IMR-90 (cell line): ENCODE measurements around the gene NLGN1. TPM values are rescaled to one million over a fixed set of nuclear protein-coding genes. Genes with fewer than 3 reads are reported as not detected.

ENCODE experiments used
- ATAC-seq: fragments of 200-7000 bp; cut with Tn5 transposase; 2 replicates; pipeline ENCODE4 v1.9.1; 2020; ENCODE audit warnings: low read depth, mild to moderate bottlenecking, moderate library complexity
- BruUV-seq: library from RNA; stranded (reverse); fragments of 400-500 nt; replicated peaks from 2 replicates; lab custom pipeline; 2021; lab: Mats Ljungman, UMichigan
- CTCF ChIA-PET: fragments of 300-600 bp; formaldehyde crosslinking; extraction: SDS; loops from one replicate; lab custom pipeline; 2021; ENCODE audit warnings: antibody characterized with exemption; lab: Yijun Ruan, JAX
- POLR2A ChIA-PET: fragments of 300-600 bp; sonication (Branson Sonifier 250); formaldehyde crosslinking; loops from one replicate; lab custom pipeline; 2022; ENCODE audit warnings: antibody characterized with exemption; ENCODE audit not compliant: unreplicated experiment; lab: Charles Lee
- DNase-seq: peaks from one replicate; pipeline ENCODE4 v3.0.0; 2013
- H2AFZ ChIP-seq: replicated peaks from 2 replicates; pipeline ENCODE3; 2013; ENCODE audit warnings: low read length, mild to moderate bottlenecking; ENCODE audit not compliant: poor library complexity
- H2AK5ac ChIP-seq: 2 replicates; pipeline ENCODE4 v1.6.1; 2013; ENCODE audit warnings: low read depth, low read length, inconsistent platforms
- H2AK9ac ChIP-seq: replicated peaks from 2 replicates; pipeline ENCODE3; 2013; ENCODE audit warnings: mild to moderate bottlenecking, low read depth, low read length, moderate library complexity; ENCODE audit not compliant: poor library complexity
- H2BK120ac ChIP-seq: 2 replicates; pipeline ENCODE4 v1.6.1; 2013; ENCODE audit warnings: low read depth, low read length, inconsistent platforms
- H2BK15ac ChIP-seq: 3 replicates; pipeline ENCODE4 v1.6.1; 2013; ENCODE audit warnings: low read depth, low read length, inconsistent platforms
- H2BK20ac ChIP-seq: 2 replicates; pipeline ENCODE4 v1.6.1; 2013; ENCODE audit warnings: low read depth, mild to moderate bottlenecking, inconsistent platforms, low read length, moderate library complexity
- H2BK5ac ChIP-seq: 2 replicates; pipeline ENCODE4 v1.6.1; 2013; ENCODE audit warnings: mild to moderate bottlenecking, low read depth, low read length, inconsistent platforms; ENCODE audit not compliant: poor library complexity, severe bottlenecking
- H3K14ac ChIP-seq: replicated peaks from 2 replicates; pipeline ENCODE4 v1.6.1; 2013; ENCODE audit warnings: low read depth, low read length, inconsistent platforms
- H3K18ac ChIP-seq: 2 replicates; pipeline ENCODE4 v1.6.1; 2013; ENCODE audit warnings: low read depth, low read length, control low read depth
- H3K23ac ChIP-seq: 2 replicates; pipeline ENCODE4 v1.6.1; 2013; ENCODE audit warnings: low read depth, low read length, inconsistent platforms
- H3K27ac ChIP-seq: 2 replicates; pipeline ENCODE4 v1.5.1; 2013; ENCODE audit warnings: mild to moderate bottlenecking, control low read depth, low read length; ENCODE audit not compliant: insufficient read depth
- H3K27me3 ChIP-seq: 2 replicates; pipeline ENCODE4 v1.6.1; 2013; ENCODE audit warnings: low read length; ENCODE audit not compliant: control insufficient read depth, insufficient read depth
- H3K36me3 ChIP-seq: 2 replicates; pipeline ENCODE4 v1.6.1; 2013; ENCODE audit warnings: low read length, mixed read lengths; ENCODE audit not compliant: control insufficient read depth, insufficient read depth
- H3K4ac ChIP-seq: 2 replicates; pipeline ENCODE4 v1.6.1; 2013; ENCODE audit warnings: low read depth, low read length, inconsistent platforms
- H3K4me1 ChIP-seq: 2 replicates; pipeline ENCODE4 v1.6.1; 2013; ENCODE audit warnings: low read length, mixed read lengths; ENCODE audit not compliant: control insufficient read depth, insufficient read depth
- H3K4me2 ChIP-seq: 2 replicates; pipeline ENCODE4 v1.6.1; 2013; ENCODE audit warnings: low read depth, mild to moderate bottlenecking, control low read depth, low read length, moderate library complexity
- H3K4me3 ChIP-seq: 2 replicates; pipeline ENCODE4 v1.5.1; 2013; ENCODE audit warnings: low read depth, mild to moderate bottlenecking, control low read depth, low read length, moderate library complexity; ENCODE audit not compliant: insufficient read depth
- H3K56ac ChIP-seq: 2 replicates; pipeline ENCODE4 v1.6.1; 2013; ENCODE audit warnings: low read length, inconsistent platforms; ENCODE audit not compliant: insufficient read depth; ENCODE audit errors: extremely low read depth
- H3K79me1 ChIP-seq, 2 experiments: 2 replicates each; pipeline ENCODE4 v1.6.1; 2013; ENCODE audit warnings: low read length in 2 of 2, inconsistent platforms in 1 of 2, low read depth in 1 of 2
- H3K9ac ChIP-seq: 2 replicates; pipeline ENCODE4 v1.6.1; 2013; ENCODE audit warnings: low read depth, low read length, control low read depth
- H3K9me1 ChIP-seq: 2 replicates; pipeline ENCODE4 v1.6.1; 2013; ENCODE audit warnings: low read length, inconsistent platforms; ENCODE audit not compliant: insufficient read depth
- H3K9me3 ChIP-seq: 2 replicates; pipeline ENCODE4 v1.6.1; 2013; ENCODE audit warnings: low read length; ENCODE audit not compliant: control insufficient read depth, insufficient read depth
- H4K20me1 ChIP-seq: 2 replicates; pipeline ENCODE4 v1.6.1; 2013; ENCODE audit warnings: low read length, inconsistent platforms; ENCODE audit not compliant: insufficient read depth
- H4K5ac ChIP-seq: 2 replicates; pipeline ENCODE4 v1.6.1; 2013; ENCODE audit warnings: mild to moderate bottlenecking, low read depth, low read length, control low read depth
- H4K8ac ChIP-seq, 2 experiments: 2 replicates each; pipeline ENCODE4 v1.6.1; 2013; ENCODE audit warnings: low read depth in 2 of 2, low read length in 2 of 2, control low read depth in 1 of 2, inconsistent platforms in 1 of 2
- H4K91ac ChIP-seq: 2 replicates; pipeline ENCODE4 v1.6.1; 2013; ENCODE audit warnings: low read depth, low read length, inconsistent platforms; ENCODE audit not compliant: insufficient read depth
- CHD1 ChIP-seq: IDR thresholded peaks from 2 replicates; pipeline ENCODE4 v1.6.1; 2012; ENCODE audit warnings: low read depth, low read length, improper control_type of control experiment
- MAFK ChIP-seq: IDR thresholded peaks from 2 replicates; pipeline ENCODE4 v1.6.1; 2012; ENCODE audit warnings: low read depth, low read length, improper control_type of control experiment
- MAZ ChIP-seq: IDR thresholded peaks from 2 replicates; pipeline ENCODE4 v1.6.1; 2012; ENCODE audit warnings: low read depth, mild to moderate bottlenecking, low read length, improper control_type of control experiment, moderate library complexity, borderline replicate concordance
- RAD21 ChIP-seq: IDR thresholded peaks from 2 replicates; pipeline ENCODE4 v1.6.1; 2012; ENCODE audit warnings: low read length, improper control_type of control experiment
- RFX5 ChIP-seq: IDR thresholded peaks from 2 replicates; pipeline ENCODE4 v1.8.0; 2012; ENCODE audit warnings: low read depth, mild to moderate bottlenecking, low read length, moderate library complexity
- WGBS, 2 experiments: methylation state at CpG; one replicate each; pipeline versions ENCODE4 v1.1.5 to v1.1.7; 2013; ENCODE audit warnings: missing lambda C conversion rate in 2 of 2; ENCODE audit not compliant: insufficient read length in 1 of 2; ENCODE audit errors: extremely low coverage in 2 of 2; 5-methylcytosine and 5-hydroxymethylcytosine counted together
- dilution Hi-C: fragments of 300-500 bp; cut with HindIII; formaldehyde crosslinking; loops from one replicate; pipeline ENCODE4 v1.14.3; 2018; ENCODE audit warnings: low sequenced_read_pairs; ENCODE audit not compliant: unreplicated experiment
- in situ Hi-C: fragments of 300-500 bp; cut with MboI; formaldehyde crosslinking; loops from 3 replicates; pipeline ENCODE4 v1.14.3; 2019; ENCODE audit warnings: low sequenced_read_pairs, inconsistent platforms, mixed read lengths
- intact Hi-C: fragments of 100-400 bp; cut with micrococcal nuclease; formaldehyde crosslinking; loops from 2 replicates; pipeline ENCODE4 v1.10.0; 2022
- polyA plus RNA-seq, 3 experiments: library from polyadenylated mRNA; depleted of rRNA; stranded (reverse); fragments of >200 nt; gene quantifications; 2 replicates each; pipeline ENCODE4 v1.2.3, GENCODE V29; 2012; ENCODE audit warnings: low replicate concordance in 1 of 3
- total RNA-seq: library from RNA; depleted of rRNA; stranded (reverse); fragments of >200 nt; gene quantifications from 2 replicates; pipeline ENCODE4 v1.2.3, GENCODE V29; 2012

Gene NLGN1
- total and polyA plus RNA-seq, 2 of the 4 experiments (the other 2 are of a cell fraction) = 1.8 to 12.5 TPM

- CTCF ChIA-PET = no interaction called here
- H3K4ac ChIP-seq = no peak overlapping the region
- no peak overlapping the region for H2AK9ac ChIP-seq
- no peak overlapping the region for H2BK20ac ChIP-seq
- H3K23ac ChIP-seq = no peak overlapping the region
- no peaks in the 10 kb centered on the region for H3K9me3 ChIP-seq
- H4K91ac ChIP-seq = no peak overlapping the region
- POLR2A ChIA-PET = no interaction called here
- BruUV-seq = no TSS peak
- H3K79me1 ChIP-seq = no peaks in the 10 kb centered on the region
- H4K20me1 ChIP-seq = no peaks in the 10 kb centered on the region
- no peak overlapping the region for H2AK5ac ChIP-seq
- H3K9me1 ChIP-seq = no peaks in the 10 kb centered on the region
- H3K4me2 ChIP-seq = no peak overlapping the region
- no peak overlapping the region for H2BK120ac ChIP-seq
- intact Hi-C loops (no loop called here), in situ Hi-C loops (no loop called here), dilution Hi-C loops (no loop called here)
- H3K56ac ChIP-seq = no peak overlapping the region
- H3K27ac ChIP-seq = no peak overlapping the region
- TF ChIP-seq MAZ (no peak), RFX5 (no peak), CHD1 (no peak), RAD21 (no peak), MAFK (no peak)
- no peaks in the 10 kb centered on the region for H3K36me3 ChIP-seq
- H4K8ac ChIP-seq = no peak overlapping the region
- DNase-seq (no peak), ATAC-seq (no peak)
- H2AFZ ChIP-seq = no peak overlapping the region
- no peaks in the 10 kb centered on the region for H3K4me1 ChIP-seq
- no peak overlapping the region for H3K14ac ChIP-seq
- H2BK5ac ChIP-seq = no peak overlapping the region
- no peak overlapping the region for H3K4me3 ChIP-seq
- no peak overlapping the region for H3K18ac ChIP-seq
- no peak overlapping the region for H4K5ac ChIP-seq
- WGBS, 2 experiments = no CpG with 5 or more reads among the region's 2 CpGs
- no peak overlapping the region for H2BK15ac ChIP-seq
- no peaks in the 10 kb centered on the region for H3K27me3 ChIP-seq
- no peak overlapping the region for H3K9ac ChIP-seq
These were observed 836.0 kb downstream of the NLGN1 start for GRCh38 chr3:174233511-174233910.
